ENCODE data around the gene FGL2. TPM values are rescaled to one million over a fixed set of nuclear protein-coding genes. Genes with fewer than 3 reads are reported as not detected.

Gene FGL2
- polyA plus RNA-seq, 2 of the 4 experiments (the other 2 are of a cell fraction): not detected

GRCh38 chr7:77248154-77248553, 48.5 kb upstream of the FGL2 start (continued):
- TF ChIP-seq USF2 (IDR thresholded peaks at IDR 0.05): no peak

- CTCF ChIA-PET: interaction anchor here (0.7 to 2.9 kb wide), 21 partner anchors 8 to 127 kb away, joined by 3 to 14 read pairs (median 5); partner anchors contain the start of genes CCDC146 and FGL2
Observed at GRCh38 chr7:77247206-77247850, 47.7 kb upstream of the FGL2 start.

GRCh38 chr7:77246026-77246640, 46.5 kb upstream of the FGL2 start:
- 71% methylated on average over 5 of the region's 5 CpGs for WGBS (ENCODE audit: missing lambda C conversion rate)
- FAIRE-seq: peak; percentile 43
- no peak for ATAC-seq
- Histone ChIP-seq H3K9me3 (no peaks in the 10 kb centered on the region), H3K4me1 (no peaks in the 10 kb centered on the region), H3K4me2 (no peak overlapping the region), H3K4me3 (no peak overlapping the region), H3K27ac (no peak overlapping the region)
- CTCF ChIA-PET: interaction anchor here (1.2 to 2.9 kb wide), 11 partner anchors 8 to 86 kb away, joined by 3 to 14 read pairs (median 8); partner anchors contain the start of gene FGL2
- POLR2A ChIA-PET: no interaction called here
- no peak for DNase-seq (ENCODE audit: low read depth in 1 of 2, low spot score in 1 of 2)
- no peak for TF ChIP-seq HOXA7 (CRISPR knock-in tag; IDR thresholded peaks at IDR 0.05)
- TF ChIP-seq PBX3 (IDR thresholded peaks at IDR 0.05): no peak
- no peak for TF ChIP-seq RARB (CRISPR knock-in tag; IDR thresholded peaks at IDR 0.05)
- no peak for TF ChIP-seq CBX2 (IDR thresholded peaks at IDR 0.05; ENCODE audit: borderline replicate concordance, low read depth)
- no peak for TF ChIP-seq TFCP2L1 (CRISPR knock-in tag; IDR thresholded peaks at IDR 0.05)
- TF ChIP-seq HOXB13 (CRISPR knock-in tag; IDR thresholded peaks at IDR 0.05; ENCODE audit: low read depth): no peak
- no peak for TF ChIP-seq TP53 (CRISPR knock-in tag; IDR thresholded peaks at IDR 0.05)
- no peak for TF ChIP-seq EHMT2 (IDR thresholded peaks at IDR 0.05; ENCODE audit: low read depth)
- TF ChIP-seq ESRRA (IDR thresholded peaks at IDR 0.05; ENCODE audit: borderline replicate concordance, low read length): no peak
- TF ChIP-seq MYC (IDR thresholded peaks at IDR 0.05; ENCODE audit: borderline replicate concordance, low read length): no peak
- no peak for TF ChIP-seq POLR2A (IDR thresholded peaks at IDR 0.05; ENCODE audit: low read length)
- no peak for TF ChIP-seq ZFP36 (IDR thresholded peaks at IDR 0.05; ENCODE audit: borderline replicate concordance, partially characterized antibody)
- TF ChIP-seq NR3C1 (IDR thresholded peaks at IDR 0.05): no peak
- TF ChIP-seq RFX5 (IDR thresholded peaks at IDR 0.05): no peak
- TF ChIP-seq E2F6 (IDR thresholded peaks at IDR 0.05; ENCODE audit: borderline replicate concordance, low read depth): no peak
- TF ChIP-seq BCL3 (IDR thresholded peaks at IDR 0.05): no peak
- TF ChIP-seq KDM1A (IDR thresholded peaks at IDR 0.05; ENCODE audit: low read depth): no peak

More at GRCh38 chr7:77247206-77247850, 47.7 kb upstream of the FGL2 start:
- POLR2A ChIA-PET: no interaction called here
- no peaks in the 10 kb centered on the region for H3K4me1 ChIP-seq
- ATAC-seq: peak; percentile 80 to 91
- no peak overlapping the region for H3K4me3 ChIP-seq
- H3K27ac ChIP-seq: no peak overlapping the region
- WGBS (ENCODE audit: missing lambda C conversion rate): 31% methylated on average over 3 of the region's 3 CpGs
- H3K4me2 ChIP-seq: no peak overlapping the region
- TF ChIP-seq SMC3 (IDR thresholded peaks at IDR 0.05) (peak; percentile 83), PHF8 (IDR thresholded peaks at IDR 0.05; ENCODE audit: borderline replicate concordance, low read depth) (no peak), RARB (CRISPR knock-in tag; IDR thresholded peaks at IDR 0.05) (no peak), RAD21 (conservative IDR thresholded peaks at IDR 0.05 in 1 of 2, IDR thresholded peaks at IDR 0.05 in 1 of 2) (peak; percentile 79 to 83), CEBPB (IDR thresholded peaks at IDR 0.05) (peak in 1 of 2 experiments; percentile 20; a peak in 1 of 4 replicates), CTCF (IDR thresholded peaks at IDR 0.05) (peak; percentile 87)
- FAIRE-seq: no peak
- DNase-seq (ENCODE audit: low read depth in 1 of 2, low spot score in 1 of 2): peak; percentile 55 to 82
- H3K9me3 ChIP-seq: no peaks in the 10 kb centered on the region

Data from A549 (cell line).